HepG2 (cell line): ENCODE results near the gene AFDN. TPM values are rescaled to one million over a fixed set of nuclear protein-coding genes. Genes with fewer than 3 reads are reported as not detected.

Experiments
- ATAC-seq: fragments of 200-7000 bp; cut with Tn5 transposase; 3 replicates; pipeline ENCODE4 v1.9.1; 2020; ENCODE audit warnings: mild to moderate bottlenecking, moderate library complexity
- BruUV-seq: library from RNA; stranded (reverse); fragments of 400-500 nt; replicated peaks from 2 replicates; lab custom pipeline; 2021; lab: Mats Ljungman, UMichigan
- CTCF ChIA-PET: fragments of 300-600 bp; formaldehyde crosslinking; extraction: SDS; loops from one replicate; lab custom pipeline; 2021; ENCODE audit warnings: low total read pairs, inconsistent platforms, low intra/inter-chr PET ratio; lab: Yijun Ruan, JAX
- POLR2A ChIA-PET: fragments of 350-600 bp; sonication (Branson Sonifier 250); formaldehyde crosslinking; loops from one replicate; lab custom pipeline; 2020; ENCODE audit warnings: antibody characterized with exemption, inconsistent platforms; lab: Yijun Ruan, JAX
- DNase-seq: peaks from one replicate; pipeline ENCODE4 v3.0.0-alpha.2; 2015; ENCODE audit warnings: low spot score
- FAIRE-seq: peaks from 3 replicates; lab custom pipeline; 2011; peaks lifted over from hg19 to GRCh38; lab: Jason Lieb, UNC
- H2AFZ ChIP-seq: one replicate; pipeline ENCODE4 v1.6.1; 2011; ENCODE audit warnings: low read length, inconsistent platforms
- H3K27ac ChIP-seq: fragments of 300-600 bp; 3 replicates; pipeline ENCODE4 v1.8.0; 2011; ENCODE audit warnings: mixed run types, mild to moderate bottlenecking, mixed read lengths, low read length, inconsistent platforms; ENCODE audit not compliant: insufficient read depth; ENCODE audit errors: extremely low read length
- H3K27me3 ChIP-seq, 2 experiments: fragments of 200-600 bp in 1 of 2; 2 replicates in 1 of 2; 3 replicates in 1 of 2; pipeline versions ENCODE4 v1.6.0 to v1.8.0; 2011; ENCODE audit warnings: low read length in 2 of 2, mild to moderate bottlenecking in 2 of 2, moderate library complexity in 2 of 2, inconsistent platforms in 1 of 2; ENCODE audit not compliant: insufficient read depth in 2 of 2, control insufficient read depth in 1 of 2
- H3K36me3 ChIP-seq, 2 experiments: fragments of 200-600 bp in 1 of 2; replicated peaks in 1 of 2; 2 replicates in 1 of 2; 3 replicates in 1 of 2; pipeline versions ENCODE4 v1.5.1 to v1.8.0; 2011; ENCODE audit warnings: low read length in 2 of 2, inconsistent platforms in 1 of 2; ENCODE audit not compliant: insufficient read depth in 2 of 2, control insufficient read depth in 1 of 2
- H3K4me1 ChIP-seq: 2 replicates; pipeline ENCODE4 v1.5.1; 2012; ENCODE audit warnings: low read length, inconsistent platforms; ENCODE audit not compliant: insufficient read depth
- H3K4me2 ChIP-seq: 2 replicates; pipeline ENCODE4 v1.6.0; 2011; ENCODE audit warnings: low read depth, low read length, inconsistent platforms
- H3K4me3 ChIP-seq, 3 experiments: fragments of 200-600 bp in 1 of 3; sonication (generic), shearing (Covaris generic) in 1 of 3; replicated peaks in 1 of 3; 2 replicates each; pipeline ENCODE4 v1.5.1; 2011 to 2016; ENCODE audit warnings: low read length in 3 of 3, inconsistent platforms in 2 of 3, low read depth in 2 of 3, mild to moderate bottlenecking in 2 of 3, control low read depth in 1 of 3, mixed read lengths in 1 of 3; ENCODE audit not compliant: insufficient read depth in 1 of 3
- H3K79me2 ChIP-seq: one replicate; pipeline ENCODE4 v1.6.1; 2011; ENCODE audit warnings: low read length, inconsistent platforms; ENCODE audit not compliant: insufficient read depth
- H3K9ac ChIP-seq: 2 replicates; pipeline ENCODE4 v1.6.0; 2011; ENCODE audit warnings: mild to moderate bottlenecking, low read depth, low read length, inconsistent platforms; ENCODE audit not compliant: insufficient read depth
- H3K9me3 ChIP-seq: 2 replicates; pipeline ENCODE4 v1.5.1; 2012; ENCODE audit warnings: mild to moderate bottlenecking, low read length
- H4K20me1 ChIP-seq: 2 replicates; pipeline ENCODE4 v1.6.0; 2011; ENCODE audit warnings: inconsistent platforms, mild to moderate bottlenecking, low read length, moderate library complexity; ENCODE audit not compliant: insufficient read depth
- ATF7 ChIP-seq, 2 experiments: fragments of 450-650 bp in 1 of 2; sonication (generic) in 1 of 2; formaldehyde crosslinking in 1 of 2; IDR thresholded peaks; 2 replicates each; pipeline versions ENCODE4 v1.4.0 to v1.6.1; 2016 to 2020; ENCODE audit warnings: antibody characterized with exemption in 1 of 2, mild to moderate bottlenecking in 1 of 2, missing genetic modification reagents in 1 of 2
- GPBP1L1 ChIP-seq: sonication (generic); formaldehyde crosslinking; IDR thresholded peaks from 2 replicates; pipeline ENCODE4 v1.5.0; 2020; ENCODE audit warnings: mild to moderate bottlenecking, missing genetic modification reagents
- PRDM15 ChIP-seq: sonication (generic); formaldehyde crosslinking; IDR thresholded peaks from 2 replicates; pipeline ENCODE4 v1.4.0; 2020; ENCODE audit warnings: missing genetic modification reagents
- RCOR2 ChIP-seq: IDR thresholded peaks from 2 replicates; pipeline ENCODE4 v1.6.1; 2016; ENCODE audit warnings: missing biosample characterization, missing genetic modification reagents
- RFXANK ChIP-seq: IDR thresholded peaks from 2 replicates; pipeline ENCODE4 v1.6.1; 2016
- SRSF1 ChIP-seq: fragments of 200-400 bp; formaldehyde crosslinking; optimal IDR thresholded peaks from 2 replicates; pipeline ENCODE3; 2017; ENCODE audit warnings: mild to moderate bottlenecking, low read depth, low read length, moderate library complexity
- ZNF253 ChIP-seq: sonication (generic); formaldehyde crosslinking; IDR thresholded peaks from 2 replicates; pipeline ENCODE4 v1.8.0; 2022; ENCODE audit warnings: mild to moderate bottlenecking, missing genetic modification reagents, borderline replicate concordance
- ZNF431 ChIP-seq: sonication (generic); formaldehyde crosslinking; IDR thresholded peaks from 2 replicates; pipeline ENCODE4 v1.9.0; 2022; ENCODE audit warnings: missing genetic modification reagents, low read depth, mild to moderate bottlenecking, borderline replicate concordance
- ZNF441 ChIP-seq: sonication (generic); formaldehyde crosslinking; IDR thresholded peaks from 2 replicates; pipeline ENCODE4 v1.7.0; 2021; ENCODE audit warnings: missing genetic modification reagents, borderline replicate concordance
- ZNF616 ChIP-seq: sonication (generic); formaldehyde crosslinking; IDR thresholded peaks from 2 replicates; pipeline ENCODE4 v1.5.0; 2020; ENCODE audit warnings: low read depth, mild to moderate bottlenecking, missing genetic modification reagents
- WGBS: methylation state at CpG from one replicate; pipeline ENCODE4 v1.1.6; 2017; ENCODE audit warnings: low lambda C conversion rate; 5-methylcytosine and 5-hydroxymethylcytosine counted together
- in situ Hi-C: cut with HindIII; loops from 2 replicates; pipeline ENCODE4 v1.10.0; 2017; ENCODE audit warnings: low pct_unique_long_range_greater_than_20kb; ENCODE audit not compliant: extremely low pct_ligation_motif_present
- intact Hi-C: fragments of 100-400 bp; cut with micrococcal nuclease; formaldehyde crosslinking; loops from one replicate; pipeline ENCODE4 v1.10.0; 2022; ENCODE audit not compliant: unreplicated experiment
- polyA plus RNA-seq, 8 experiments: library from polyadenylated mRNA; depleted of rRNA in 3 of 8; stranded (reverse) in 7 of 8; unstranded in 1 of 8; fragments of >200 nt; fragmentation: Illumina TruSeq in 4 of 8; extraction: Trizol in 4 of 8; gene quantifications; 2 replicates each; pipeline versions ENCODE4 v1.2.1 to v1.2.3, GENCODE V29; 2011 to 2016; ENCODE audit warnings: low read depth in 4 of 8, missing spikeins in 1 of 8, mixed read lengths in 1 of 8; ENCODE audit not compliant: insufficient read depth in 1 of 8
- total RNA-seq, 5 experiments: library from RNA; depleted of rRNA; stranded (reverse); fragments of >200 nt; fragmentation: Illumina TruSeq; extraction: Trizol; gene quantifications; 2 replicates each; pipeline ENCODE4 v1.2.3, GENCODE V29; 2016; ENCODE audit warnings: low read depth in 1 of 5
- TF ChIP-seq, protein P1 (sequence below): sonication (generic); formaldehyde crosslinking; IDR thresholded peaks from 2 replicates; pipeline ENCODE4 v1.5.1; 2020; ENCODE audit warnings: missing genetic modification reagents, mild to moderate bottlenecking, borderline replicate concordance

Gene AFDN
- total and polyA plus RNA-seq, 2 of the 13 experiments (the other 11 are each of a cell fraction or from before 2014, with no cell fraction given), result 136 to 151 TPM

- BruUV-seq, result no TSS peak
- Histone ChIP-seq H3K9ac (no peak overlapping the region), H3K27me3 (no peaks in the 10 kb centered on the region), H3K4me3 (no peak overlapping the region), H3K4me2 (no peak overlapping the region), H3K9me3 (no peaks in the 10 kb centered on the region), H3K4me1 (no peaks in the 10 kb centered on the region), H4K20me1 (no peaks in the 10 kb centered on the region), H3K27ac (no peak overlapping the region), H2AFZ (no peak overlapping the region), H3K79me2 (no peaks in the 10 kb centered on the region), H3K36me3 (peaks cover 48 to 83% of the 10 kb centered on the region in 2 experiments)
- 95% methylated on average over 5 of the region's 5 CpGs for WGBS
- no peak for DNase-seq
- TF ChIP-seq ATF7 (IDR thresholded peaks at IDR 0.05) (no peak), ATF7 (CRISPR knock-in tag; IDR thresholded peaks at IDR 0.05) (no peak), ZNF616 (CRISPR knock-in tag) (no peak), PRDM15 (no peak), RCOR2 (CRISPR knock-in tag) (no peak), SRSF1 (no peak), GPBP1L1 (CRISPR knock-in tag) (no peak), RFXANK (no peak), ZNF253 (CRISPR knock-in tag) (no peak), ZNF441 (no peak), ZNF431 (CRISPR knock-in tag) (no peak)
- TF ChIP-seq, protein P1, sequence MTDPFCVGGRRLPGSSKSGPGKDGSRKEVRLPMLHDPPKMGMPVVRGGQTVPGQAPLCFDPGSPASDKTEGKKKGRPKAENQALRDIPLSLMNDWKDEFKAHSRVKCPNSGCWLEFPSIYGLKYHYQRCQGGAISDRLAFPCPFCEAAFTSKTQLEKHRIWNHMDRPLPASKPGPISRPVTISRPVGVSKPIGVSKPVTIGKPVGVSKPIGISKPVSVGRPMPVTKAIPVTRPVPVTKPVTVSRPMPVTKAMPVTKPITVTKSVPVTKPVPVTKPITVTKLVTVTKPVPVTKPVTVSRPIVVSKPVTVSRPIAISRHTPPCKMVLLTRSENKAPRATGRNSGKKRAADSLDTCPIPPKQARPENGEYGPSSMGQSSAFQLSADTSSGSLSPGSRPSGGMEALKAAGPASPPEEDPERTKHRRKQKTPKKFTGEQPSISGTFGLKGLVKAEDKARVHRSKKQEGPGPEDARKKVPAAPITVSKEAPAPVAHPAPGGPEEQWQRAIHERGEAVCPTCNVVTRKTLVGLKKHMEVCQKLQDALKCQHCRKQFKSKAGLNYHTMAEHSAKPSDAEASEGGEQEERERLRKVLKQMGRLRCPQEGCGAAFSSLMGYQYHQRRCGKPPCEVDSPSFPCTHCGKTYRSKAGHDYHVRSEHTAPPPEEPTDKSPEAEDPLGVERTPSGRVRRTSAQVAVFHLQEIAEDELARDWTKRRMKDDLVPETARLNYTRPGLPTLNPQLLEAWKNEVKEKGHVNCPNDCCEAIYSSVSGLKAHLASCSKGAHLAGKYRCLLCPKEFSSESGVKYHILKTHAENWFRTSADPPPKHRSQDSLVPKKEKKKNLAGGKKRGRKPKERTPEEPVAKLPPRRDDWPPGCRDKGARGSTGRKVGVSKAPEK, result no peak
- no peak for ATAC-seq
- no peak for FAIRE-seq
- in situ Hi-C loops, result no loop called here
- ChIA-PET POLR2A (interaction anchor here (1.1 kb wide), 1 partner anchor 14 kb away, joined by 3 read pairs; no protein-coding TSS in a partner anchor), CTCF (no interaction called here)
- intact Hi-C loops, result no loop called here
Measured at GRCh38 chr6:167946604-167947003, 119.9 kb downstream of the AFDN start.
